ENCODE results near the gene RERE. TPM values are rescaled to one million over a fixed set of nuclear protein-coding genes. Genes with fewer than 3 reads are reported as not detected.

Gene RERE
- total and polyA plus RNA-seq, 4 donors: 116 to 434 (median 161) TPM

GRCh38 chr1:8425150-8425780 lies 392.2 kb downstream of the RERE start:
- DNase-seq (ENCODE audit: low read depth in 4 of 6, low spot score in 6 of 6): no peak
- WGBS (ENCODE audit: insufficient coverage): 92% methylated on average over 6 of the region's 10 CpGs
- no peak overlapping the region for H3K4me3 ChIP-seq (ENCODE audit: low read depth, low read length)
- H3K4me1 ChIP-seq (ENCODE audit: control insufficient read depth, insufficient read depth, low read length): peaks cover 28% of the 10 kb centered on the region
- H3K9me3 ChIP-seq (ENCODE audit: control insufficient read depth, insufficient read depth, low read length): no peaks in the 10 kb centered on the region
- no peaks in the 10 kb centered on the region for H3K36me3 ChIP-seq (ENCODE audit: control insufficient read depth, insufficient read depth, low read length)
- peak overlapping the region; percentile 92 for H3K27ac ChIP-seq (ENCODE audit: low read depth, low read length)
- H3K27me3 ChIP-seq (ENCODE audit: control insufficient read depth, insufficient read depth, low read length): no peaks in the 10 kb centered on the region

- Histone ChIP-seq H3K36me3 (ENCODE audit: control insufficient read depth, insufficient read depth, low read length) (no peaks in the 10 kb centered on the region), H3K27me3 (ENCODE audit: control insufficient read depth, insufficient read depth, low read length) (no peaks in the 10 kb centered on the region), H3K4me1 (ENCODE audit: control insufficient read depth, insufficient read depth, low read length) (peaks cover 28% of the 10 kb centered on the region), H3K27ac (ENCODE audit: low read depth, low read length) (peak overlapping the region; percentile 92), H3K9me3 (ENCODE audit: control insufficient read depth, insufficient read depth, low read length) (no peaks in the 10 kb centered on the region), H3K4me3 (ENCODE audit: low read depth, low read length) (peak overlapping the region; percentile 54)
- 44% methylated on average over 9 of the region's 9 CpGs for WGBS (ENCODE audit: insufficient coverage)
- DNase-seq (ENCODE audit: low read depth in 4 of 6, low spot score in 6 of 6): peak in 1 of 6 donors; percentile 57
These were observed 392.8 kb downstream of the RERE start for GRCh38 chr1:8424539-8425116.

- under 1% methylated on average over 72 of the region's 79 CpGs for WGBS (ENCODE audit: insufficient coverage)
- Histone ChIP-seq H3K4me3 (ENCODE audit: low read depth, low read length) (peak overlapping the region; percentile 81), H3K36me3 (ENCODE audit: control insufficient read depth, insufficient read depth, low read length) (no peaks in the 10 kb centered on the region), H3K4me1 (ENCODE audit: control insufficient read depth, insufficient read depth, low read length) (peaks cover 23% of the 10 kb centered on the region), H3K27me3 (ENCODE audit: control insufficient read depth, insufficient read depth, low read length) (no peaks in the 10 kb centered on the region), H3K9me3 (ENCODE audit: control insufficient read depth, insufficient read depth, low read length) (no peaks in the 10 kb centered on the region), H3K27ac (ENCODE audit: low read depth, low read length) (peak overlapping the region; percentile 92)
- peak in 2 of 6 donors; percentile 84 to 90 for DNase-seq (ENCODE audit: low read depth in 4 of 6, low spot score in 6 of 6)
These were observed 393.5 kb downstream of the RERE start for GRCh38 chr1:8423692-8424538.

- Histone ChIP-seq H3K9me3 (ENCODE audit: control insufficient read depth, insufficient read depth, low read length) (no peaks in the 10 kb centered on the region), H3K4me3 (ENCODE audit: low read depth, low read length) (peak overlapping the region; percentile 81), H3K4me1 (ENCODE audit: control insufficient read depth, insufficient read depth, low read length) (peaks cover 25% of the 10 kb centered on the region), H3K27me3 (ENCODE audit: control insufficient read depth, insufficient read depth, low read length) (no peaks in the 10 kb centered on the region), H3K36me3 (ENCODE audit: control insufficient read depth, insufficient read depth, low read length) (no peaks in the 10 kb centered on the region), H3K27ac (ENCODE audit: low read depth, low read length) (peak overlapping the region; percentile 90)
- no peak for DNase-seq (ENCODE audit: low read depth in 4 of 6, low spot score in 6 of 6)
- 0% methylated on average over 33 of the region's 33 CpGs for WGBS (ENCODE audit: insufficient coverage)
These were observed 394.2 kb downstream of the RERE start for GRCh38 chr1:8423269-8423691.

- peak overlapping the region; percentile 90 for H3K27ac ChIP-seq (ENCODE audit: low read depth, low read length)
- H3K36me3 ChIP-seq (ENCODE audit: control insufficient read depth, insufficient read depth, low read length): peaks cover 3% of the 10 kb centered on the region
- DNase-seq (ENCODE audit: low read depth in 4 of 6, low spot score in 6 of 6): peak in 2 of 6 donors; percentile 50 to 52
- H3K9me3 ChIP-seq (ENCODE audit: control insufficient read depth, insufficient read depth, low read length): no peaks in the 10 kb centered on the region
- peaks cover 28% of the 10 kb centered on the region for H3K4me1 ChIP-seq (ENCODE audit: control insufficient read depth, insufficient read depth, low read length)
- peak overlapping the region; percentile 81 for H3K4me3 ChIP-seq (ENCODE audit: low read depth, low read length)
- WGBS (ENCODE audit: insufficient coverage): 0% methylated on average over 10 of the region's 19 CpGs
- H3K27me3 ChIP-seq (ENCODE audit: control insufficient read depth, insufficient read depth, low read length): no peaks in the 10 kb centered on the region
These were observed 394.8 kb downstream of the RERE start for GRCh38 chr1:8422510-8423268.

GRCh38 chr1:8421721-8422120 lies 395.7 kb downstream of the RERE start:
- peak overlapping the region; percentile 81 for H3K4me3 ChIP-seq (ENCODE audit: low read depth, low read length)
- H3K27ac ChIP-seq (ENCODE audit: low read depth, low read length): peak overlapping the region; percentile 90
- DNase-seq (ENCODE audit: low read depth in 4 of 6, low spot score in 6 of 6): peak in 1 of 6 donors; percentile 48
- peaks cover 5% of the 10 kb centered on the region for H3K36me3 ChIP-seq (ENCODE audit: control insufficient read depth, insufficient read depth, low read length)
- H3K27me3 ChIP-seq (ENCODE audit: control insufficient read depth, insufficient read depth, low read length): no peaks in the 10 kb centered on the region
- no peaks in the 10 kb centered on the region for H3K9me3 ChIP-seq (ENCODE audit: control insufficient read depth, insufficient read depth, low read length)
- H3K4me1 ChIP-seq (ENCODE audit: control insufficient read depth, insufficient read depth, low read length): peaks cover 28% of the 10 kb centered on the region
- WGBS (ENCODE audit: insufficient coverage): 100% methylated on average over 1 of the region's 6 CpGs

GRCh38 chr1:8420318-8420717 lies 397.1 kb downstream of the RERE start:
- peak overlapping the region; percentile 26 for H3K4me3 ChIP-seq (ENCODE audit: low read depth, low read length)
- peaks cover 9% of the 10 kb centered on the region for H3K36me3 ChIP-seq (ENCODE audit: control insufficient read depth, insufficient read depth, low read length)
- peaks cover 28% of the 10 kb centered on the region for H3K4me1 ChIP-seq (ENCODE audit: control insufficient read depth, insufficient read depth, low read length)
- H3K9me3 ChIP-seq (ENCODE audit: control insufficient read depth, insufficient read depth, low read length): no peaks in the 10 kb centered on the region
- no peak for DNase-seq (ENCODE audit: low read depth in 4 of 6, low spot score in 6 of 6)
- H3K27ac ChIP-seq (ENCODE audit: low read depth, low read length): peak overlapping the region; percentile 90
- H3K27me3 ChIP-seq (ENCODE audit: control insufficient read depth, insufficient read depth, low read length): no peaks in the 10 kb centered on the region

- no peak for DNase-seq (ENCODE audit: low read depth in 4 of 6, low spot score in 6 of 6)
- Histone ChIP-seq H3K27me3 (ENCODE audit: control insufficient read depth, insufficient read depth, low read length) (no peaks in the 10 kb centered on the region), H3K36me3 (ENCODE audit: control insufficient read depth, insufficient read depth, low read length) (peaks cover 9% of the 10 kb centered on the region), H3K9me3 (ENCODE audit: control insufficient read depth, insufficient read depth, low read length) (no peaks in the 10 kb centered on the region), H3K4me1 (ENCODE audit: control insufficient read depth, insufficient read depth, low read length) (peaks cover 27% of the 10 kb centered on the region), H3K4me3 (ENCODE audit: low read depth, low read length) (no peak overlapping the region), H3K27ac (ENCODE audit: low read depth, low read length) (peak overlapping the region; percentile 2)
- WGBS (ENCODE audit: insufficient coverage): 52% methylated on average over 2 of the region's 3 CpGs
These were observed 397.6 kb downstream of the RERE start for GRCh38 chr1:8419861-8420260.

GRCh38 chr1:8419172-8419571 lies 398.3 kb downstream of the RERE start:
- peak in 1 of 6 donors; percentile 62 for DNase-seq (ENCODE audit: low read depth in 4 of 6, low spot score in 6 of 6)
- peaks cover 9% of the 10 kb centered on the region for H3K36me3 ChIP-seq (ENCODE audit: control insufficient read depth, insufficient read depth, low read length)
- H3K4me1 ChIP-seq (ENCODE audit: control insufficient read depth, insufficient read depth, low read length): peaks cover 20% of the 10 kb centered on the region
- no peak overlapping the region for H3K4me3 ChIP-seq (ENCODE audit: low read depth, low read length)
- no peaks in the 10 kb centered on the region for H3K9me3 ChIP-seq (ENCODE audit: control insufficient read depth, insufficient read depth, low read length)
- H3K27ac ChIP-seq (ENCODE audit: low read depth, low read length): no peak overlapping the region
- H3K27me3 ChIP-seq (ENCODE audit: control insufficient read depth, insufficient read depth, low read length): no peaks in the 10 kb centered on the region
- 63% methylated on average over 2 of the region's 6 CpGs for WGBS (ENCODE audit: insufficient coverage)
